ENCODE data around the gene ZNF396. TPM values are rescaled to one million over a fixed set of nuclear protein-coding genes. Genes with fewer than 3 reads are reported as not detected.

The ZNF396 gene
- total RNA-seq, 6 experiments from 2014 or later: 0.62 to 1.9 (median 1.5) TPM

DNA sequence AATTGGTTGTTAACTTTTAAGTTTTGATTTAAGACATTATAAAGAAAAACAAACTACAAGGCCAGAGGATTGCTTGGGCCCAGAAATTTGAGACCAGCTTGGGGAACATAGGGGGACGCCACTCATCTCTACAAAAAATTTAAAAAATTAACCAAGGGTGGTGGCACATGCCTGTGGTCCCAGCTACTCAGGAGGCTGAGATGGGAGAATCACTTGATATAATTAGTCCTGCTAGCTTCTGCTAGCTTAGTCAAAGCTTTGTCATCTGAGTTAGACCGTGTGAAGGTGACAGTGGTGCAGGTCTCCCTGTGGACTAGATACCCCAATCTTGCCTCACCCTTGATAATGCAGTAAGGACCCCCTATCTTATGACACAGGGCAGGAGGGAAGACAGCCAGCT is 6.0 kb upstream of the ZNF396 start:
- 65% methylated on average over 2 of the region's 2 CpGs for WGBS (ENCODE audit: insufficient coverage, low coverage, low lambda C conversion rate, missing lambda C conversion rate)
- intact Hi-C loops (cut with DNase I): no loop called here
- Histone ChIP-seq H3K27me3 (no peaks in the 10 kb centered on the region), H3K36me3 (no peaks in the 10 kb centered on the region), H3K4me1 (no peaks in the 10 kb centered on the region), H3K27ac (no peak overlapping the region), H3K9me3 (no peaks in the 10 kb centered on the region), H3K4me3 (no peak overlapping the region)
- TF ChIP-seq POLR2A (IDR thresholded peaks at IDR 0.05) (no peak), CTCF (IDR thresholded peaks at IDR 0.05) (no peak)
- DNase-seq (no peak), ATAC-seq (no peak)

DNA sequence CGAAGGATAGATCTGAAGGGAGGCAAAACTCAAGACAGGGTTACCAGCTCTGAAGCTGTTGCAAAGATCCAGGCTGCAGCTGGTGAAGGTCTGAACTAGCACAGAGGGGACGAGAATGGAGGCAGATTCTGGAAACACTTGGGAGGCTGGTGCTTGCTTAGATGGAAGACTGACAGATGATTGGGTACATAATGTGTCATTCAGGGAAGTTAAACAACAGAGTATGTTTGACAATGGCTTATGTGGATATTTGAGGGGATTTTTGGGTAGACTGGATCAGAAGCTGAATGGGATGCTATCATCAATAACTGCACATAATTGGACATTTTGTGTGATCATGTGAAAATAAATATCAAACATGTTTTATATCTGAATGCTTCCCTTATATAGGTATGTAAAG is 2.3 kb upstream of the ZNF396 start:
- no peaks in the 10 kb centered on the region for H3K9me3 ChIP-seq
- peaks cover 0 to 4% (median 0%) of the 10 kb centered on the region in 4 donors for H3K4me1 ChIP-seq
- no peak for ATAC-seq
- no peak for TF ChIP-seq POLR2A (IDR thresholded peaks at IDR 0.05)
- TF ChIP-seq CTCF (IDR thresholded peaks at IDR 0.05): no peak
- no peaks in the 10 kb centered on the region for H3K36me3 ChIP-seq
- 73% methylated on average over 2 of the region's 2 CpGs for WGBS (ENCODE audit: insufficient coverage, low coverage, low lambda C conversion rate, missing lambda C conversion rate)
- H3K27me3 ChIP-seq: no peaks in the 10 kb centered on the region
- DNase-seq: no peak
- no peak overlapping the region for H3K27ac ChIP-seq
- H3K4me3 ChIP-seq: no peak overlapping the region
- intact Hi-C loops (cut with DNase I): no loop called here

GRCh38 chr18:35378574-35378896 is 1.4 kb upstream of the ZNF396 start:
- ATAC-seq: no peak
- Histone ChIP-seq H3K9me3 (no peaks in the 10 kb centered on the region), H3K4me3 (no peak overlapping the region), H3K4me1 (peaks cover 0 to 4% (median 0%) of the 10 kb centered on the region in 4 donors), H3K27me3 (no peaks in the 10 kb centered on the region), H3K27ac (no peak overlapping the region), H3K36me3 (no peaks in the 10 kb centered on the region)
- intact Hi-C loops (cut with DNase I): no loop called here
- 47% methylated on average over 4 of the region's 4 CpGs for WGBS (ENCODE audit: insufficient coverage, low coverage, low lambda C conversion rate, missing lambda C conversion rate)
- TF ChIP-seq POLR2A (IDR thresholded peaks at IDR 0.05): no peak
- no peak for DNase-seq

DNA sequence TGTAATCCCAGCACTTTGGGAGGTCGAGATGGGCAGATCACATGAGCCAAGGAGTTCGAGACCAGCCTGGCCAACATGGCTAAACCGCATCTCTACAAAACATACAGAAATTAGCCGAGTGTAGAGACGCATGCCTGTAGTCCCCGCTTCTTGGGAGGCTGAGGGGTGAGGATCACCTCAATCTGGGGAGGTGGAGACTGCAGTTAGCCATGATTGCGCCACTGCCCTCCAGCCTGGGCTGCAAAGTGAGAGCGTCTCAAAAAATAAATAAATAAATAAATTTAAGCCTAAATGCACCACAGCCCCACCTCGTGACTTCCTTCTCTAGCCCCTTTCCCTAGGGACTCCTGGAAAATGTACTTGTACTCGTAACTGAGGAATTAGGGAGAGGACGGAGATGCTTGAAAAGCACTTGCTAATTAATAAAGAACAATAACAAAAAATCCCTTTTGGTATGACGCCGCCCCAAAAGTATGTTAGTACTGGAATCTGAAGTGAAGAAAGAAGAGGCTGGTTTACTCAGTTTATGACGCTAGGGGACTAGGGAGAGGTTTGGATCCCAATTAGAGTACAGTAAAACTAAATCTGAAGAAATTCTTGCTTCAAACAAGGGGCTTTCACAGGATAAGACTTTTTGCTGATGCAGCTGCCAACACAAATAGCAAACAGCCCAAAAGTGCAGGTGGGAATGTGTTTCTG is 887 bp upstream of the ZNF396 start:
- DNase-seq (no peak), ATAC-seq (no peak)
- Histone ChIP-seq H3K4me3 (no peak overlapping the region), H3K36me3 (no peaks in the 10 kb centered on the region), H3K27me3 (no peaks in the 10 kb centered on the region), H3K9me3 (no peaks in the 10 kb centered on the region), H3K27ac (no peak overlapping the region), H3K4me1 (peaks cover 0 to 4% (median 0%) of the 10 kb centered on the region in 4 donors)
- intact Hi-C loops (cut with DNase I): no loop called here
- WGBS (ENCODE audit: insufficient coverage, low coverage, low lambda C conversion rate, missing lambda C conversion rate): 85% methylated on average over 14 of the region's 14 CpGs
- TF ChIP-seq POLR2A (IDR thresholded peaks at IDR 0.05): no peak

DNA sequence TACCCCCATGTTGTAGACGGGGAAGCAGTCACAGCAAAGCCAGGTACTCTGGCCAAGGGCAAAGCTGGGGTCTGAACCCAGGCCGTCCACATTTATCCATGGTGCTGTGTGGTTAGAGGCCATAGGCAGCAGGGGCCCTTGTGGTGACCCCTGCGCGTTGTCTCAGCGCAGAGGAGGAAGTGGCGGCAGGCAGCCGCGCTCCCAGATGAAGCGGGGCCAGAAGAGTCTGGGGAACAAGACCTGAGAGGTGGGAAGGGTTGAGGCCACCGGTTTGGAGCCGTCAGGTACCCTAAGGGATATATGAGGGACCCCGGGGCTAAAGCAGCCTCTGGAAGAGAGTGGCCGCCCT is 770 bp downstream of the ZNF396 start:
- Histone ChIP-seq H3K36me3 (no peaks in the 10 kb centered on the region), H3K27me3 (no peaks in the 10 kb centered on the region), H3K9me3 (no peaks in the 10 kb centered on the region), H3K4me3 (peak overlapping the region; percentile 77 to 87 (median 83)), H3K4me1 (peaks cover 0 to 4% (median 0%) of the 10 kb centered on the region in 4 donors), H3K27ac (no peak overlapping the region)
- ATAC-seq (peak; percentile 56 to 66 (median 58)), DNase-seq (peak; percentile 43 to 67 (median 47))
- TF ChIP-seq POLR2A (IDR thresholded peaks at IDR 0.05) (no peak), CTCF (IDR thresholded peaks at IDR 0.05) (no peak)
- intact Hi-C loops (cut with DNase I): no loop called here
- 13% methylated on average over 12 of the region's 13 CpGs for WGBS (ENCODE audit: insufficient coverage, low coverage, low lambda C conversion rate, missing lambda C conversion rate)
